Measurements from ENCODE around the gene HOXC5. TPM values are rescaled to one million over a fixed set of nuclear protein-coding genes. Genes with fewer than 3 reads are reported as not detected.

HOXC5 gene
- total RNA-seq, 2 donors from 2014 or later, result not detected

DNA sequence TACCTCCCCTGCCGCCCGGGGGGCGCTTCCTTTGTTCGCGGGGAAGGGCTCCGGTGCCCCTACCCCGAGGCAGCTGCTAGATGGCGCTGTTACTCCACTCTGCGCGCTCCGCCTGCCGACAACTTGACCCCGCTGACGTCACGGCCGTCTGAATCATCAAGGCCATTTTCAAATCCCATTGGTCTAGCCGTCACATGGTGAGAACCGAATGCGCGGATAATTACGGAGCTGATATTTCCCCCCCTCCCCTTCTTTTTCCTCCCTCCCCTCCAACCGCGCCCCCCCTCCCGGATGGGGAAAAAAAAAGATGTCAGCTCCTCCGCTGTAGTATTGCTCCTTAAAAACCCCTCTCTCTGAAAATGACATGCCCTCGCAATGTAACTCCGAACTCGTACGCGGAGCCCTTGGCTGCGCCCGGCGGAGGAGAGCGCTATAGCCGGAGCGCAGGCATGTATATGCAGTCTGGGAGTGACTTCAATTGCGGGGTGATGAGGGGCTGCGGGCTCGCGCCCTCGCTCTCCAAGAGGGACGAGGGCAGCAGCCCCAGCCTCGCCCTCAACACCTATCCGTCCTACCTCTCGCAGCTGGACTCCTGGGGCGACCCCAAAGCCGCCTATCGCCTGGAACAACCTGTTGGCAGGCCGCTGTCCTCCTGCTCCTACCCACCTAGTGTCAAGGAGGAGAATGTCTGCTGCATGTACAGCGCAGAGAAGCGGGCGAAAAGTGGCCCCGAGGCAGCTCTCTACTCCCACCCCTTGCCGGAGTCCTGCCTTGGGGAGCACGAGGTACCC is 47.8 kb upstream of the HOXC5 start, which contains the start of gene HOXC10:
TSS of gene HOXC10 (plus strand) at position 246 of the 791 bp plus-strand sequence. CDS start at position 360, 114 bp downstream.
- no peak within 1 kb of the TSS for H3K4me3 Mint-ChIP-seq
- Histone ChIP-seq H3K4me3 (ENCODE audit: low read length) (no peak within 1 kb of the TSS), H3K27me3 (ENCODE audit: control insufficient read depth, insufficient read depth, low read length, poor library complexity, severe bottlenecking) (peaks cover 100% of the 10 kb centered on the region), H3K4me1 (ENCODE audit: control insufficient read depth, insufficient read depth, low read length) (no peaks in the 10 kb centered on the region), H3K27ac (ENCODE audit: low read depth, low read length) (no peak within 1 kb of the TSS), H3K36me3 (ENCODE audit: control insufficient read depth, insufficient read depth, low read length) (no peaks in the 10 kb centered on the region), H3K9ac (ENCODE audit: extremely low read depth, low read length, poor library complexity, severe bottlenecking) (no peak within 1 kb of the TSS), H3K9me3 (ENCODE audit: control insufficient read depth, low read length) (peaks cover 8% of the 10 kb centered on the region)
- H3K4me1 Mint-ChIP-seq, result no peaks in the 10 kb centered on the region
- whole genome bisulfite sequencing, 2 experiments (ENCODE audit: insufficient coverage in 1 of 2, insufficient read length in 1 of 2), result 30 to 34% methylated on average over 19 to 55 of the region's 55 CpGs
- H3K36me3 Mint-ChIP-seq (ENCODE audit: low read depth), result no peaks in the 10 kb centered on the region
- peaks cover 16% of the 10 kb centered on the region for H3K9me3 Mint-ChIP-seq
- no peak within 1 kb of the TSS for H3K27ac Mint-ChIP-seq
- TF ChIP-seq, protein P1, sequence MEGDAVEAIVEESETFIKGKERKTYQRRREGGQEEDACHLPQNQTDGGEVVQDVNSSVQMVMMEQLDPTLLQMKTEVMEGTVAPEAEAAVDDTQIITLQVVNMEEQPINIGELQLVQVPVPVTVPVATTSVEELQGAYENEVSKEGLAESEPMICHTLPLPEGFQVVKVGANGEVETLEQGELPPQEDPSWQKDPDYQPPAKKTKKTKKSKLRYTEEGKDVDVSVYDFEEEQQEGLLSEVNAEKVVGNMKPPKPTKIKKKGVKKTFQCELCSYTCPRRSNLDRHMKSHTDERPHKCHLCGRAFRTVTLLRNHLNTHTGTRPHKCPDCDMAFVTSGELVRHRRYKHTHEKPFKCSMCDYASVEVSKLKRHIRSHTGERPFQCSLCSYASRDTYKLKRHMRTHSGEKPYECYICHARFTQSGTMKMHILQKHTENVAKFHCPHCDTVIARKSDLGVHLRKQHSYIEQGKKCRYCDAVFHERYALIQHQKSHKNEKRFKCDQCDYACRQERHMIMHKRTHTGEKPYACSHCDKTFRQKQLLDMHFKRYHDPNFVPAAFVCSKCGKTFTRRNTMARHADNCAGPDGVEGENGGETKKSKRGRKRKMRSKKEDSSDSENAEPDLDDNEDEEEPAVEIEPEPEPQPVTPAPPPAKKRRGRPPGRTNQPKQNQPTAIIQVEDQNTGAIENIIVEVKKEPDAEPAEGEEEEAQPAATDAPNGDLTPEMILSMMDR (conservative IDR thresholded peaks at IDR 0.05), result peak; percentile 72
- peaks cover 100% of the 10 kb centered on the region for H3K27me3 Mint-ChIP-seq (ENCODE audit: insufficient read depth)
- peak; percentile 97 for DNase-seq

DNA sequence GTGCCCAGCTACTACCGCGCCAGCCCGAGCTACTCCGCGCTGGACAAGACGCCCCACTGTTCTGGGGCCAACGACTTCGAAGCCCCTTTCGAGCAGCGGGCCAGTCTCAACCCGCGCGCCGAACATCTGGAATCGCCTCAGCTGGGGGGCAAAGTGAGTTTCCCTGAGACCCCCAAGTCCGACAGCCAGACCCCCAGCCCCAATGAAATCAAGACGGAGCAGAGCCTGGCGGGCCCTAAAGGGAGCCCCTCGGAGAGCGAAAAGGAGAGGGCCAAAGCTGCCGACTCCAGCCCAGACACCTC is 47.2 kb upstream of the HOXC5 start:
- H3K27me3 Mint-ChIP-seq (ENCODE audit: insufficient read depth), result peaks cover 100% of the 10 kb centered on the region
- no peak for DNase-seq
- no peaks in the 10 kb centered on the region for H3K36me3 Mint-ChIP-seq (ENCODE audit: low read depth)
- Histone ChIP-seq H3K27ac (ENCODE audit: low read depth, low read length) (no peak overlapping the region), H3K4me3 (ENCODE audit: low read length) (no peak overlapping the region), H3K36me3 (ENCODE audit: control insufficient read depth, insufficient read depth, low read length) (no peaks in the 10 kb centered on the region), H3K9me3 (ENCODE audit: control insufficient read depth, low read length) (peaks cover 8% of the 10 kb centered on the region), H3K9ac (ENCODE audit: extremely low read depth, low read length, poor library complexity, severe bottlenecking) (no peak overlapping the region), H3K4me1 (ENCODE audit: control insufficient read depth, insufficient read depth, low read length) (no peaks in the 10 kb centered on the region), H3K27me3 (ENCODE audit: control insufficient read depth, insufficient read depth, low read length, poor library complexity, severe bottlenecking) (peaks cover 100% of the 10 kb centered on the region)
- peaks cover 16% of the 10 kb centered on the region for H3K9me3 Mint-ChIP-seq
- no peak overlapping the region for H3K27ac Mint-ChIP-seq
- H3K4me3 Mint-ChIP-seq, result no peak overlapping the region
- TF ChIP-seq, protein P1 (conservative IDR thresholded peaks at IDR 0.05), result no peak
- H3K4me1 Mint-ChIP-seq, result no peaks in the 10 kb centered on the region
- 47 to 56% methylated on average over 17 to 21 of the region's 21 CpGs for WGBS, 2 experiments (ENCODE audit: insufficient coverage in 1 of 2, insufficient read length in 1 of 2)

DNA sequence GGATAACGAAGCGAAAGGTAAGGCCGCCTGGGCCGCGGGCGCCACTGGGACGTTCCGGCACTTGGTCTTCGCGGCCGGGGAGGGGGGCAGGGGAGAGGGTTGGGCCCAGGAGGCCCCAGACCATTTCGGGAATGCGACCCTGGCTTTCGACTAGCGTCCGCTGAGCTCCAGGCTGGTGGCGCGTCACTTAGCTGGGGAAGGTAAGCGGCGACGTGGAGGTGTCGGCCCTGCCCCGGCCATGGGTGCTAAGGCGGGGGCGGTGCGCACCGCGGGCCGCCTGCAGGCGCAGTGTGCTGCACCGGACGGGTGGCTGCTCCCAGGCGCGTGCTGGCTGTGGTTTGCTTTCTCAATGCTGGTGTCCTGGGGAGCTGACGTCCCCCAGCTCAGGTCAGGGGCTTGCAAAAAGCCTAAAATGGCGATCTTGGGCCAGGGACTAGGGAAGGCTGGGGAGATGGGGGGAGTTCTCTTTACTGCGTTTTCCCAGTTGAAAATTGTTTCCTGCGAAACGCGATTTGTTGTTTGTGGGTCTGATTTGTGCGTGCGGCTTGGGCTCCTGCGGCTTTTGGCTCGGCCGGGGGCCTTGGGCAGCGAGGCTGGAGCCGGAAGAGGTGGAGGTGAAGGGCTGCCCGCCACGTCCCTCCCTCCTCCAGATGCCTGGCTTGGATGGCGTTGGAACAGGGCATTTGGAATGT is 46.7 kb upstream of the HOXC5 start:
- Mint-ChIP-seq H3K27me3 (ENCODE audit: insufficient read depth) (peaks cover 100% of the 10 kb centered on the region), H3K36me3 (ENCODE audit: low read depth) (no peaks in the 10 kb centered on the region), H3K4me3 (no peak overlapping the region), H3K4me1 (no peaks in the 10 kb centered on the region), H3K27ac (no peak overlapping the region), H3K9me3 (peaks cover 16% of the 10 kb centered on the region)
- 12% methylated on average over 13 to 49 of the region's 50 CpGs for WGBS, 2 experiments (ENCODE audit: insufficient coverage in 1 of 2, insufficient read length in 1 of 2)
- peaks cover 100% of the 10 kb centered on the region for H3K27me3 ChIP-seq (ENCODE audit: control insufficient read depth, insufficient read depth, low read length, poor library complexity, severe bottlenecking)
- H3K4me3 ChIP-seq (ENCODE audit: low read length), result no peak overlapping the region
- peak; percentile 82 for DNase-seq
- no peak overlapping the region for H3K27ac ChIP-seq (ENCODE audit: low read depth, low read length)
- H3K9ac ChIP-seq (ENCODE audit: extremely low read depth, low read length, poor library complexity, severe bottlenecking), result no peak overlapping the region
- no peaks in the 10 kb centered on the region for H3K4me1 ChIP-seq (ENCODE audit: control insufficient read depth, insufficient read depth, low read length)
- TF ChIP-seq, protein P1 (conservative IDR thresholded peaks at IDR 0.05), result no peak
- H3K36me3 ChIP-seq (ENCODE audit: control insufficient read depth, insufficient read depth, low read length), result no peaks in the 10 kb centered on the region
- peaks cover 8% of the 10 kb centered on the region for H3K9me3 ChIP-seq (ENCODE audit: control insufficient read depth, low read length)
